ENCODE results near the gene NPDC1.

The NPDC1 gene

DNA sequence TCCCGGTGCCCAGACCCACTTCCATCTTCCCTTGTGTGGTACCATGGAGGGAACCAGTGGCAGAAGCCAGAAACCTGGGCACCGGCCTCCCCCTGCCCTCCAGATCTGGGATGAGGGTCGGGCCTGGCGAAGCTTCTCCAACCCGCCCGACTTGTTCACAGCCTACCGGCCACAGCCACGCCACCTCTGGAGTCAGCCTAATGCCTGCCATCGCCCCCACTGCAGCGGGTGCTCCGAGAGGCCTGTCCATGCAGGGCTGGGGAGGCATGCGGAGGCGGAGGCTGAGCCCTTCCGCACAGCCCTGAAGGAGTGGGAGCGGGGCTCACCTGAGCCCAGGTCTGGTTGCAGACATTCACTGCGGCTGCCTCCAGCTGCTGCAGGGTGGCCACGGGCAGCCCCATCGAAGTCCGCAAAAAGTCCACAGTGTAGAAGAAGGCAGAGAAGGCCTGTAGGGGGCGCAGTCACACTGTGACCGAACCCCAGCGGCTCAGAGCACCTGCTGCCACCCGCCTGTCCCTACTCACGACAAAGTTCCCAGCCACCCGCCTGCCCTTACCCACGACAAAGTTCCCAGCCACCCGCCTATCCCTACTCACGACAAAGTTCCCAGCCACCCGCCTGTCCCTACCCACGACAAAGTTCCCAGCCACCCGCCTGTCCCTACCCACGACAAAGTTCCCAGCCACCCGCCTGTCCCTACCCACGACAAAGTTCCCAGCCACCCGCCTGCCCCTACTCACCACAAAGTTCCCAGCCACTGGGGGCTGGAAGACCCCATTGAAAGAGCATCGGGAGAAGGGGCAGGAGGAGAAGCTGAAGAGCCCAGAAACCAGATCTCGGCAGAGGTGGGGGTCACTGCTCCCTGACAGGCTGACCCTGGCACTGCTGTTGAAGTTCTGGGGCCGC is 3.8 kb upstream of the NPDC1 start:
- no peak for DNase-seq (ENCODE audit: low read depth)
- TF ChIP-seq, protein P1, sequence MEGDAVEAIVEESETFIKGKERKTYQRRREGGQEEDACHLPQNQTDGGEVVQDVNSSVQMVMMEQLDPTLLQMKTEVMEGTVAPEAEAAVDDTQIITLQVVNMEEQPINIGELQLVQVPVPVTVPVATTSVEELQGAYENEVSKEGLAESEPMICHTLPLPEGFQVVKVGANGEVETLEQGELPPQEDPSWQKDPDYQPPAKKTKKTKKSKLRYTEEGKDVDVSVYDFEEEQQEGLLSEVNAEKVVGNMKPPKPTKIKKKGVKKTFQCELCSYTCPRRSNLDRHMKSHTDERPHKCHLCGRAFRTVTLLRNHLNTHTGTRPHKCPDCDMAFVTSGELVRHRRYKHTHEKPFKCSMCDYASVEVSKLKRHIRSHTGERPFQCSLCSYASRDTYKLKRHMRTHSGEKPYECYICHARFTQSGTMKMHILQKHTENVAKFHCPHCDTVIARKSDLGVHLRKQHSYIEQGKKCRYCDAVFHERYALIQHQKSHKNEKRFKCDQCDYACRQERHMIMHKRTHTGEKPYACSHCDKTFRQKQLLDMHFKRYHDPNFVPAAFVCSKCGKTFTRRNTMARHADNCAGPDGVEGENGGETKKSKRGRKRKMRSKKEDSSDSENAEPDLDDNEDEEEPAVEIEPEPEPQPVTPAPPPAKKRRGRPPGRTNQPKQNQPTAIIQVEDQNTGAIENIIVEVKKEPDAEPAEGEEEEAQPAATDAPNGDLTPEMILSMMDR (IDR thresholded peaks at IDR 0.05; ENCODE audit: control insufficient read depth, insufficient read depth, low read depth, low read length, missing control alignments): peak; percentile 68
- H3K4me3 ChIP-seq (ENCODE audit: control insufficient read depth, low read depth, low read length): no peak overlapping the region

DNA sequence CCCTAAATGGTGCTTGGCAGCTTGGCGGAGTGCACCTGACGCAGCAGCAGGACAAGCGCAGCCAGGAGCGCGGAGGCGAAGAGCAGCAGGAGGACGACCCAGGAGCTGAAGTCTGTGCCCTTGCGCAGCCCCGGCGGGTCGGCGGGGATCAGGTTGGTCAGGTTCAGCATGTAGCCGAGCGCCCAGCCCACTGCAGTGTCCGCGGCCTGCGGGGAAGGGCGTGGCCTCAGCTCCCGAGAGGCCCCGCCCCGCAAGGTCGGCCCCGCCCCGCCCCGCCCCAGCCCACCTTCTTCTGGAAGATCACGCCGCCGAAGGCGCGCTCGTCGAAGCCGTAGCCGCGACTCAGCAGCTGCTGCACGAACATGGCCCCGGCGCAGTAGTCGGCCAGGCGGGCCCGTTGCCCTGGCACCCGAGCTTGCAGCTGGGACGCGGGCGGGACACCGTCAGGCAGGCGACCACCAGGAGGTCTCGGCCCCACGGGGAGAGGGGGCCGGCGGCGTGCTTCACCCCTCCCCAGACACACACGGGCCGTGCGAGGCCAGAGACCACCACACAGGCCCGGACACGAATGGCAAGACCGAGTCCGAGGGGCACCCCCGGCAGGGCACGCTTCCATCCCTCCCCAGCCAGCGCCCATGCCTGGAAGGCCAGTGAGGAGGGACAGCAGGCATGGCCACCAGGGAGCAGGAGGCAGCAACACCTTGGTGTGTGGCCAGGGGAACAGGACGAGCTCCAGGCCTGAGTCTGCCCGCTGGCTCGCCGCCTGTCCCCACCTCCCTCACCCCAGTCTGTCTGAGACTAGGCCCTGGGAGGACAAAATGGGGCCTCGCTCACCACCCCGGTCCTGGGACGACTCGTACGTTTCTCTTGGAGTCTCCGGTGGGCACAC is 2.9 kb upstream of the NPDC1 start:
- DNase-seq (ENCODE audit: low read depth): no peak
- H3K4me3 ChIP-seq (ENCODE audit: control insufficient read depth, low read depth, low read length): no peak overlapping the region

DNA sequence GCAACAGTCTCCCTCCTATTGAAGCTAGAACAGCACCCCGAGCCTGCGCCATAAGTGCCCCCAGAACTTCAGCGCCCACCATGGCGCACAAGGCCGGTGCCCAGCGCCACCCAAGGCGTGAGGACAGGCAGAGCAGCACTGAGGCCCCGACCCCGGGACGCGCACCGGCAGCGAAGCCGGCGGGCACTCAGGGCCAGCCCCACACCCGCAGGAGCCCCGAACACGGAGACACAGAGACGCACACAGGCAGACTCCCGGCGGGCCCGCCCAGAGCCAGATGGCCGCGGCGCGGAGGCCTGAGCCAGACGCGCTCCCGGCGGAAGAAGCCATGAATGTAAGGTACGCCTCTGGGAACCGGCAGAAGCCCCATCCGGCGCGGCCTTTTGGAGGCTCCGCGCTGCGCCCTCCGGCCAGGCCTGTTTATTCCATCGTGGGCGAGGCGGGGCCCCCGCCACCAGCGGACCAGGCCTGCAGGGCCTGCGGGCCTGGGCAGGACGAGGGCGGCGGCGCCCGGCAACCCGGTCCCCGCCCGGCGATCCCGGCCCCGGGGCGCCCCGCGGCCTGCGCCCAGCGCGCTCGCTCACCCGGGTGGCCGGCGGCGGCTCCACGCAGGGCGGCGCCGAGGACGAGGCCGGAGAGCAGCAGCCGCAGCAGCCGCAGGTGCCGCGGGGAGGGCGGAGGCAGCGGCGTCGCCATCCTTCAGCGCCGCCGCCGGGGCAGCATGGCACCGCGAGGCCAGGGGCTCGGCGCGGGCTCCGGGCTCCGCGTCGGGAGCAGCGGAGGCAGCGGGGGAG is 486 bp downstream of the NPDC1 start:
- TF ChIP-seq, protein P1 (IDR thresholded peaks at IDR 0.05; ENCODE audit: control insufficient read depth, insufficient read depth, low read depth, low read length, missing control alignments): no peak
- no peak for DNase-seq (ENCODE audit: low read depth)
- H3K4me3 ChIP-seq (ENCODE audit: control insufficient read depth, low read depth, low read length): peak overlapping the region; percentile 88

More for the DNA sequence above, 2.9 kb upstream of the NPDC1 start:
- TF ChIP-seq, protein P1 (IDR thresholded peaks at IDR 0.05; ENCODE audit: control insufficient read depth, insufficient read depth, low read depth, low read length, missing control alignments): no peak

DNA sequence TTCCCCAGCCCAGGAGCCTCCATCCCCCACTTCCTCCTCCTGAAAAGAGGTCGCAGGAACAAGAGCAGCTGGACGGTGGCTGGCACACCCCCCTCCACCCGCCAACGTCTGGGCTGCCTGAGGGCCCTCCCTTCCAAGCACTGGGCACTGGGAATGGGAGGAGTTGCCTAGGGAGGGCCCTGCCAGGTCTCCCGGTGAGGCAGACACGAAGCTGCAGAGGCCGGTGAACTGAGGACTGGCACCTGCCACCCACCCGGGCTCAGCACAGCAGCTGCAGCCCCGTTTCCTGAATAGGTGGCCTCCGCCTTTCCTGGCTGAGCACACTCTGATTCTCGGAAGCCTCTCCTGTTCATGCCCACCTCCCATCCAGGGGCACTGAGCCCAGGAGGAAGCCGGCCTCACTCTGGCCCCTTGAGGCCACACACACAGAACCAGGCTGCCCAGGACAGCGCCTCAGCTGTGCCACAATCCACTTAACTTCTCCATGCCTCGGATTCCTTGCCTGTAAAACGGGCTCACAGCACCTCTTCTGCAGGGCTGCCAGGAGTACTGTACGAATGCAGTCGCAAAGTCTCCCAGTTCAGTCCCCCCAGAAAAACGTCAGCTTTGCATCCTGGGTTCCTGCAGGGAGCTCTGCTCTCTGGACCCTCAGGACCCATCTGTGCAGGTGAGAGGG is 1.3 kb downstream of the NPDC1 start:
- DNase-seq (ENCODE audit: low read depth): no peak
- TF ChIP-seq, protein P1 (IDR thresholded peaks at IDR 0.05; ENCODE audit: control insufficient read depth, insufficient read depth, low read depth, low read length, missing control alignments): no peak
- H3K4me3 ChIP-seq (ENCODE audit: control insufficient read depth, low read depth, low read length): peak overlapping the region; percentile 88

DNA sequence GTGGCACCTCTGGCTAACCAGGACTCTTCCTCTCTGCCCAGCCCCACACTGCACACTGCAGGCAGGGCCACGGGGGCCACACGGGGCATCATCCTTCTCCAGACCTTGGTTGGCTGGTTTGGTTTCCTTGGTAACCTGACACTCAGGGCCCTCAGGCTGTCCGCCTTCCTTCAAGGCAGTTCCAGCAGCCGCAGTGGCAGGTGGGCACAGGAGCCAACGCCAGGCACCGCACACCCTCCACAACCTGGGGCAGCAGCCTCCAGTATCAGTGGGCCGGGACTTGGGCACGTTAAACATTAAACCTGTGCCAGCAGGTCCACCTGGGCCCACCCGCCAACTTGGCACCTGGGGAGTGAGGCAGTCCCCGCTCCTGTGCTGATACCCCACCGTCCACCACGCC is 1.9 kb downstream of the NPDC1 start:
- peak overlapping the region; percentile 88 for H3K4me3 ChIP-seq (ENCODE audit: control insufficient read depth, low read depth, low read length)
- no peak for DNase-seq (ENCODE audit: low read depth)
- TF ChIP-seq, protein P1 (IDR thresholded peaks at IDR 0.05; ENCODE audit: control insufficient read depth, insufficient read depth, low read depth, low read length, missing control alignments): no peak

Measured in AG09309 (cell line).